GM12878 (cell line): ENCODE results near the gene BLOC1S5. TPM values are rescaled to one million over a fixed set of nuclear protein-coding genes. Genes with fewer than 3 reads are reported as not detected.

ENCODE experiments used
- ETV6 ChIP-seq, 2 experiments: fragments of 450-650 bp in 1 of 2; IDR thresholded peaks in 1 of 2; conservative IDR thresholded peaks in 1 of 2; 2 replicates each; pipeline ENCODE4 v1.6.1; 2014; ENCODE audit warnings: antibody characterized with exemption in 1 of 2, borderline replicate concordance in 1 of 2, low read depth in 1 of 2, mild to moderate bottlenecking in 1 of 2, moderate library complexity in 1 of 2
- MEF2A ChIP-seq: IDR thresholded peaks from 2 replicates; pipeline ENCODE4 v1.6.1; 2011; ENCODE audit warnings: low read depth, mild to moderate bottlenecking, low read length, moderate library complexity; ENCODE audit not compliant: insufficient read depth
- NR2C2 ChIP-seq: IDR thresholded peaks from 2 replicates; pipeline ENCODE4 v1.6.1; 2011; ENCODE audit warnings: borderline replicate concordance, low read depth; ENCODE audit not compliant: control insufficient read depth, insufficient read length
- PAX5 ChIP-seq: IDR thresholded peaks from 2 replicates; pipeline ENCODE4 v1.6.1; 2011; ENCODE audit warnings: low read depth, low read length, borderline replicate concordance
- POLR2AphosphoS5 ChIP-seq: IDR thresholded peaks from 2 replicates; pipeline ENCODE4 v1.6.1; 2011; ENCODE audit warnings: mild to moderate bottlenecking, low read length, inconsistent platforms
- RCOR1 ChIP-seq: conservative IDR thresholded peaks from 2 replicates; pipeline ENCODE4 v1.6.1; 2012; ENCODE audit warnings: low read depth, low read length, improper control_type of control experiment
- SUPT20H ChIP-seq: IDR thresholded peaks from 2 replicates; pipeline ENCODE4 v1.6.1; 2011; ENCODE audit warnings: low read depth, mild to moderate bottlenecking, low read length, moderate library complexity, borderline replicate concordance; ENCODE audit not compliant: control insufficient read depth
- TARDBP ChIP-seq: IDR thresholded peaks from 2 replicates; pipeline ENCODE4 v1.6.1; 2016; ENCODE audit warnings: borderline replicate concordance
- ZNF207 ChIP-seq: fragments of 450-650 bp; IDR thresholded peaks from 2 replicates; pipeline ENCODE4 v1.6.1; 2014; ENCODE audit warnings: antibody characterized with exemption, mild to moderate bottlenecking, borderline replicate concordance
- ZNF592 ChIP-seq: fragments of 450-650 bp; IDR thresholded peaks from 2 replicates; pipeline ENCODE4 v1.6.1; 2017; ENCODE audit warnings: mild to moderate bottlenecking, moderate library complexity
- polyA plus RNA-seq, 11 experiments: library from polyadenylated mRNA; depleted of rRNA in 4 of 11; unstranded in 6 of 11; stranded (reverse) in 5 of 11; fragments of >200 nt; fragmentation: Nextera tagmentation in 4 of 11; fragmentation: Illumina TruSeq in 1 of 11; extraction: Ambion mirVana in 4 of 11; extraction: Trizol in 1 of 11; gene quantifications; 1 replicate in 1 of 11; 2 replicates in 10 of 11; pipeline versions ENCODE4 v1.2.1 to v1.2.3, GENCODE V29; 2011 to 2016; ENCODE audit warnings: inconsistent platforms in 2 of 11, missing spikeins in 2 of 11, low read depth in 1 of 11
- total RNA-seq, 4 experiments: library from RNA; depleted of rRNA in 3 of 4; stranded (reverse); fragments of >200 nt in 3 of 4; fragmentation: Illumina TruSeq in 1 of 4; extraction: Trizol in 1 of 4; gene quantifications; 2 replicates each; pipeline versions ENCODE4 v1.2.1 to v1.2.3, GENCODE V29; 2013 to 2021
- TF ChIP-seq, protein P1 (sequence below): IDR thresholded peaks from 2 replicates; pipeline ENCODE4 v1.6.1; 2012; ENCODE audit warnings: low read depth, low read length, improper control_type of control experiment
- TF ChIP-seq, protein P2 (sequence below): IDR thresholded peaks from 2 replicates; pipeline ENCODE4 v1.6.1; 2012; ENCODE audit warnings: low read length, inconsistent platforms
- TF ChIP-seq, protein P3 (sequence below): fragments of 450-650 bp; IDR thresholded peaks from 2 replicates; pipeline ENCODE4 v1.6.1; 2017; ENCODE audit warnings: mild to moderate bottlenecking, moderate library complexity

Gene BLOC1S5
- total and polyA plus RNA-seq, 10 of the 15 experiments (the other 5 are each of a cell fraction or from before 2014, with no cell fraction given), result 4.3 to 22.2 (median 16.1) TPM

DNA sequence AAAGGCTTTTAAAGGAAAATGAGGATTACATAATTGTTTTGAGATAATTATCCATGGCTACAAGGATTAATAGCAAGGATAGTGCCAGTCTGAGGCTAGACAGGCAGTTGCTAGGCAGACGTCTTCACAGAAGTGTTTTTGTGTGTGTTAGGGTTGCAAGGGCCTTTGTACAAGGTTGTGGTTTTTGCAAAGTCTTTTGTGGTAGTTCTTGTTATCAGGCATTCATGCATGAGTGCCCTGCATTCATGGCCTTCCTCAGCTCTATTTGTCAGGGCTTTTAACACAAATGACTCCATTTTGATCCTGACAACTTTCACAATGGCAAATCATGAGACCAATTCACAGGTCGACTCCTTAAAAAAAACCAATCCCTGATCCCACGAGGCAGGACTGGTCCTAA is 85.5 kb downstream of the BLOC1S5 start (continued):
- TF ChIP-seq, protein P1, sequence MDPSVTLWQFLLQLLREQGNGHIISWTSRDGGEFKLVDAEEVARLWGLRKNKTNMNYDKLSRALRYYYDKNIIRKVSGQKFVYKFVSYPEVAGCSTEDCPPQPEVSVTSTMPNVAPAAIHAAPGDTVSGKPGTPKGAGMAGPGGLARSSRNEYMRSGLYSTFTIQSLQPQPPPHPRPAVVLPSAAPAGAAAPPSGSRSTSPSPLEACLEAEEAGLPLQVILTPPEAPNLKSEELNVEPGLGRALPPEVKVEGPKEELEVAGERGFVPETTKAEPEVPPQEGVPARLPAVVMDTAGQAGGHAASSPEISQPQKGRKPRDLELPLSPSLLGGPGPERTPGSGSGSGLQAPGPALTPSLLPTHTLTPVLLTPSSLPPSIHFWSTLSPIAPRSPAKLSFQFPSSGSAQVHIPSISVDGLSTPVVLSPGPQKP, result no peak
- TF ChIP-seq ETV6 (conservative IDR thresholded peaks at IDR 0.05 in 1 of 2, IDR thresholded peaks at IDR 0.05 in 1 of 2; ENCODE audit: borderline replicate concordance in 1 of 2, low read depth in 1 of 2) (no peak), TARDBP (no peak), SUPT20H (no peak), NR2C2 (no peak), ZNF592 (no peak), PAX5 (peak; percentile 87), RCOR1 (no peak), POLR2AphosphoS5 (no peak), ZNF207 (no peak), MEF2A (no peak)
- TF ChIP-seq, protein P2, sequence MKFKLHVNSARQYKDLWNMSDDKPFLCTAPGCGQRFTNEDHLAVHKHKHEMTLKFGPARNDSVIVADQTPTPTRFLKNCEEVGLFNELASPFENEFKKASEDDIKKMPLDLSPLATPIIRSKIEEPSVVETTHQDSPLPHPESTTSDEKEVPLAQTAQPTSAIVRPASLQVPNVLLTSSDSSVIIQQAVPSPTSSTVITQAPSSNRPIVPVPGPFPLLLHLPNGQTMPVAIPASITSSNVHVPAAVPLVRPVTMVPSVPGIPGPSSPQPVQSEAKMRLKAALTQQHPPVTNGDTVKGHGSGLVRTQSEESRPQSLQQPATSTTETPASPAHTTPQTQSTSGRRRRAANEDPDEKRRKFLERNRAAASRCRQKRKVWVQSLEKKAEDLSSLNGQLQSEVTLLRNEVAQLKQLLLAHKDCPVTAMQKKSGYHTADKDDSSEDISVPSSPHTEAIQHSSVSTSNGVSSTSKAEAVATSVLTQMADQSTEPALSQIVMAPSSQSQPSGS, result peak; percentile 24; the same call in 1 of the 2 replicates
- TF ChIP-seq, protein P3, sequence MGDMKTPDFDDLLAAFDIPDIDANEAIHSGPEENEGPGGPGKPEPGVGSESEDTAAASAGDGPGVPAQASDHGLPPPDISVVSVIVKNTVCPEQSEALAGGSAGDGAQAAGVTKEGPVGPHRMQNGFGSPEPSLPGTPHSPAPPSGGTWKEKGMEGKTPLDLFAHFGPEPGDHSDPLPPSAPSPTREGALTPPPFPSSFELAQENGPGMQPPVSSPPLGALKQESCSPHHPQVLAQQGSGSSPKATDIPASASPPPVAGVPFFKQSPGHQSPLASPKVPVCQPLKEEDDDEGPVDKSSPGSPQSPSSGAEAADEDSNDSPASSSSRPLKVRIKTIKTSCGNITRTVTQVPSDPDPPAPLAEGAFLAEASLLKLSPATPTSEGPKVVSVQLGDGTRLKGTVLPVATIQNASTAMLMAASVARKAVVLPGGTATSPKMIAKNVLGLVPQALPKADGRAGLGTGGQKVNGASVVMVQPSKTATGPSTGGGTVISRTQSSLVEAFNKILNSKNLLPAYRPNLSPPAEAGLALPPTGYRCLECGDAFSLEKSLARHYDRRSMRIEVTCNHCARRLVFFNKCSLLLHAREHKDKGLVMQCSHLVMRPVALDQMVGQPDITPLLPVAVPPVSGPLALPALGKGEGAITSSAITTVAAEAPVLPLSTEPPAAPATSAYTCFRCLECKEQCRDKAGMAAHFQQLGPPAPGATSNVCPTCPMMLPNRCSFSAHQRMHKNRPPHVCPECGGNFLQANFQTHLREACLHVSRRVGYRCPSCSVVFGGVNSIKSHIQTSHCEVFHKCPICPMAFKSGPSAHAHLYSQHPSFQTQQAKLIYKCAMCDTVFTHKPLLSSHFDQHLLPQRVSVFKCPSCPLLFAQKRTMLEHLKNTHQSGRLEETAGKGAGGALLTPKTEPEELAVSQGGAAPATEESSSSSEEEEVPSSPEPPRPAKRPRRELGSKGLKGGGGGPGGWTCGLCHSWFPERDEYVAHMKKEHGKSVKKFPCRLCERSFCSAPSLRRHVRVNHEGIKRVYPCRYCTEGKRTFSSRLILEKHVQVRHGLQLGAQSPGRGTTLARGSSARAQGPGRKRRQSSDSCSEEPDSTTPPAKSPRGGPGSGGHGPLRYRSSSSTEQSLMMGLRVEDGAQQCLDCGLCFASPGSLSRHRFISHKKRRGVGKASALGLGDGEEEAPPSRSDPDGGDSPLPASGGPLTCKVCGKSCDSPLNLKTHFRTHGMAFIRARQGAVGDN, result peak; percentile 61; the same call in 1 of the 2 replicates
